GM21717 (cell line): ENCODE data around the gene CHKB.
"Not testable (repeated sequence)": the region's sequence is repeated elsewhere in the genome, so short reads cannot be mapped to it uniquely, and the experiment has no call there.

ENCODE experiments used
- ATAC-seq: cut with Tn5 transposase; IDR thresholded peaks from one replicate; pipeline ENCODE4 v1.9.1; 2021; ENCODE audit warnings: mild to moderate bottlenecking, moderate library complexity; ENCODE audit not compliant: unreplicated experiment

CHKB gene

GRCh38 chr22:50612528-50613221 lies 30.0 kb upstream of the CHKB start:
- no peak for ATAC-seq

DNA sequence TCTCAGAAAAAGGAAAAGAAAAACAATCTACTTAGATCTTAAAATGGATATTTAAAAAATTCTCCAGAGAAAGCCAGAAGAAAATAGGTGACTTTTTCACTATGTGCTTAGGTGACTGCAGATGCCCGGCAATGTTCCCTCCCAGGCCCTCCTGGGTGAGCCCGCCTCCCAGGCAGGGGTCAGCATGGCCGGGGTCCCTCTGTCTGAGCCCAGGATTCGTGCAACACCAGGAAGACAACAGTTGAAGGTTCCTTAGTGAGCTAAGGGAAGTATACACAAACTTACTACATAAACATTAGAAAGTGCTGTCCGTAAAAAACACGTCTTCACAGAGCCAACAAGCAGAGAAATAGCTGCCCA lies 29.5 kb upstream of the CHKB start:
- no peak for ATAC-seq

GRCh38 chr22:50611341-50612060 lies 28.9 kb upstream of the CHKB start:
- ATAC-seq = no peak

DNA sequence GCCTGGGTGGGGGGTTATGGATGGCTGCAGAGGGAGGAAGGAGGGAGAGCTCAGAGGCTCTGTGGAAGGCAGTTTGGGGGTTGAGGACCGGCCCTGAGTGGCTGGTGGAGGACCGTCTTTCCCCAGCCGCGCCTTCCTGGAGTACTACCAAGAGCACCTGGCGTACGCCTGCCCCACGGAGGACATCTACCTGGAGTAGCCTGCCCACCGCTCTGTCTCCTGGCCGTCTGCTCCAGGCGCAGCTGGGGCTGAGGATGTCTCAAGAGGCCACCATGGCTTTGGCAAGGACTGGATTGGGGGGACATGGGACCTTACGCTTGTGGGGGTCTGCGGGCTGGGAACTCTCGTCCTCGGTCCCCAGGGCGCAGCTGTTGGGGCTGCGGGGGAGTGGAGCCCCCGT lies 27.9 kb upstream of the CHKB start:
- no peak for ATAC-seq

DNA sequence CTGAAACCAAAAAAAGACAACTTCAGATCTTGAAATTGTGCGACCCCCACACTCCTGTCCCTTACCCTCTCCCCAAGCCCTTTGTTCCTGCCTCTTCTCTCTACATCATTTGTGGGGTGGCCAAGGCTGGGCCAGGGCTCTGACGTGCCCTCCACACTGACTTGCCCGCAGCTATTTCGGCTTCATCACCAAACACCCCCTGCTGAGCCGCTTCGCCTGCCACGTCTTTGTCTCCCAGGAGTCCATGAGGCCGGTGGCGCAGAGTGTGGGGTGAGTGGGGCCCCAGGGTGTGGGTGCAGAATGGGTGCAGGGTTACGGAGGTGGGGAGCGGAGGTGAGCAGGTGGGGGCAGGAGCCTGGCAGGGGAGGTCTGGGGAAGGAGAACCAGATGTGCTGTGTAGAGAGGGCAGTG lies 27.4 kb upstream of the CHKB start:
- no peak for ATAC-seq

- no peak for ATAC-seq
Measured at GRCh38 chr22:50609599-50609998, 26.9 kb upstream of the CHKB start.

GRCh38 chr22:50608996-50609395 lies 26.3 kb upstream of the CHKB start:
- no peak for ATAC-seq

GRCh38 chr22:50608058-50608840 lies 25.6 kb upstream of the CHKB start:
- not testable (repeated sequence) for ATAC-seq

- no peak for ATAC-seq
Measured at GRCh38 chr22:50607659-50608020, 25.0 kb upstream of the CHKB start.

GRCh38 chr22:50606946-50607658 lies 24.5 kb upstream of the CHKB start:
- ATAC-seq = no peak

DNA sequence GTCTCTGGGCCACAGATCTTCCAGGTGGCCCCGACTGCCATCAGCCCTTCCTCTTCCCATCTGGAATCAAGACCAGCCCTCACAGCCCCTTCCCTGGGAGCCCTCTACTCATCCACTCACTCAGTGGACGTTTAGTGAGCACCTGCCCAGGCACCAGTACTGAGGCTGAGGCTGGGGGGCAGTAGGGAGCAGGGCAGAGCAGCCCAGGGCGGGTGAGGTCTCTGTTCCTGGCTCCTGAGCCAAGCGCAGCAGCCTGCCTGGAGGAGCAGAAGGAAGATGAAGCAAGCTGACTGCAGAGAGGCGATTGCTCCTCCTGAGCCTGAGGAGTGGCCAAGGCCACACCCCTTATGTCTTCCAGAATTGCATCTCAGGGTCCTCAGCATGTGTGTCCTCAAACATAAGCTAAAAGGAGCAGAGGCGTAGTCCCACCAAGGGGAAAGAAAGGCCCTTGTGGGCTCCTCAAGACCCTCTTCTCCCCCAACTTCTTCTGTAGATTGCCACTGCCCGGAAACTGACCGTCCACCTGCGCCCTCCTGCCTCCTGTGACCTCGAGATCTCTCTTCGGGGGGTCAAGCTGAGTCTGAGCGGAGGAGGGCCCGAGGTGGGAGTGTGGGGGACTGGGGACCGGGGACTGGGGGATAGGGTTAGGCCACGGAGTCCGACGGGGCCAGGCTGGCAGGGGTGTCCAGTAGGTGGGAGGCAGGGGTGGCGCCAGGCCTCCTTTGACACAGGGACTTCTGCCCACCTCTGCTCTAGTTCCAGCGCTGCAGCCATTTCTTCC lies 23.7 kb upstream of the CHKB start:
- no peak for ATAC-seq

- no peak for ATAC-seq
Measured at GRCh38 chr22:50605613-50606074, 23.0 kb upstream of the CHKB start.

DNA sequence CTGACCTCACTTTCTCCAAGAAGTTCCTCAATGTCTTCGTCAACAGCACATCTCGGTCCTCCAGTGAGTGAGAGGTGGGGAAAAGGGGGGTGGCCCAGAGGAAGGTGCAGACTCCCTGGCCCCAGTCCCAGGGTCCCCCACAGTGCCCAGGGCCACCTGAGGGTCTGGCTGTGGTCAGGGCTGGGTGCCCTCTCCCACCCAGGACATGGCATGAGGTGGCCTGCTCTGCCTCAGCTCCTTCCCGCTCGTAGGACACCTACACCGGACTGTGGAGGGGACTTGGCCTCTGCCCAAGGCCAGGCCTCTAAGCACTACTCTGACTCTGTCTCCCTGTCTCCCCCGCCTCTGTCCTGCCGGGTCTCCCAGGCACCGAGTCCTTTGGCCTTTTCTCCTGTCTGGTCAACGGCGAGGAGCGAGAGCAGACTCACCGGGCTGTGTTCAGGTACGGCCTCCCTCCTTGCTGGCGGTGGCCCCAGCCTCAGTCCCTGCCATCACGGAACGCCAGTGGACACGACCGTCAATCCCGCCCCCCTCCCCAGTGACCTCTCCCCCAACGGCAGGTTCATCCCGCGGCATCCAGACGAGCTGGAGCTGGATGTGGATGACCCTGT lies 22.5 kb upstream of the CHKB start:
- ATAC-seq = no peak

- ATAC-seq = no peak
Measured at GRCh38 chr22:50604256-50605001, 21.8 kb upstream of the CHKB start.

- ATAC-seq = no peak
Measured at GRCh38 chr22:50603511-50604255, 21.0 kb upstream of the CHKB start.

- ATAC-seq = no peak
Measured at GRCh38 chr22:50602338-50602700, 19.7 kb upstream of the CHKB start.

DNA sequence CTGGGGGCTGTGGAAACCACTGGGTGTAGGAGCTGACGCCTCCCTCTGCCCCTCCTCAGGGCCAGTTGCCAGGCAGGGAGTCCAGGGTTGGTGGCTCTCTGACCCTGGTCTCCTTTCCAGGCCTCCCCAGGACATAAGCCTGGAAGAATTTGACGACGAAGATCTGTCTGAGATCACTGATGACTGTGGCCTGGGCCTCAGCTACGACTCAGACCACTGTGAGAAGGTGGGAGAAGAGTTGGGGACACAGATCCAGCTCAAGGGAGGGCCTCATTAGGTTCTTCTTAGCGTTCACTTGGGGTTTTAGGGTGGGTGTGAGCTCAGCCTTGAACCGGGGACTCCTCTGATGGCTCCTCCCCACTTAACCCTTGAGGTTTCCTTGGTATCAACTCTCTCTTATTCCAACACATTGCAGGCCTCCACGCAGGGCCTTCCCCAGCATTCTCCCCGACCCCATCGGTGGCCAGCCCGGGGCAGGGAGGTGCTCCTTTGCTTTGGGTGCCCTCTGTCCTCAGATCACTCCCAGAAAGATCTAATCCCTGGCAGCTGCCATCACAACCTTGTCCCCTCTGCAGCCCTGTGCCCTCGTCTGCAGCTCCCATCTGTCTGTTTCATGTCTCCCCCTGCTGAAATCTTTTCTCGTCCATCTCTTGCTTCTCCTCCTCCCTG lies 19.2 kb upstream of the CHKB start:
- ATAC-seq = no peak

- ATAC-seq = no peak
Measured at GRCh38 chr22:50600967-50601668, 18.5 kb upstream of the CHKB start.
